ENCODE measurements around the gene DNM3. TPM values are rescaled to one million over a fixed set of nuclear protein-coding genes. Genes with fewer than 3 reads are reported as not detected.

The DNM3 gene
- total and polyA plus RNA-seq, 9 of the 15 experiments (the other 6 are each of a cell fraction or from before 2014, with no cell fraction given) = 0.08 to 0.36 (median 0.22) TPM; not detected in 1

DNA sequence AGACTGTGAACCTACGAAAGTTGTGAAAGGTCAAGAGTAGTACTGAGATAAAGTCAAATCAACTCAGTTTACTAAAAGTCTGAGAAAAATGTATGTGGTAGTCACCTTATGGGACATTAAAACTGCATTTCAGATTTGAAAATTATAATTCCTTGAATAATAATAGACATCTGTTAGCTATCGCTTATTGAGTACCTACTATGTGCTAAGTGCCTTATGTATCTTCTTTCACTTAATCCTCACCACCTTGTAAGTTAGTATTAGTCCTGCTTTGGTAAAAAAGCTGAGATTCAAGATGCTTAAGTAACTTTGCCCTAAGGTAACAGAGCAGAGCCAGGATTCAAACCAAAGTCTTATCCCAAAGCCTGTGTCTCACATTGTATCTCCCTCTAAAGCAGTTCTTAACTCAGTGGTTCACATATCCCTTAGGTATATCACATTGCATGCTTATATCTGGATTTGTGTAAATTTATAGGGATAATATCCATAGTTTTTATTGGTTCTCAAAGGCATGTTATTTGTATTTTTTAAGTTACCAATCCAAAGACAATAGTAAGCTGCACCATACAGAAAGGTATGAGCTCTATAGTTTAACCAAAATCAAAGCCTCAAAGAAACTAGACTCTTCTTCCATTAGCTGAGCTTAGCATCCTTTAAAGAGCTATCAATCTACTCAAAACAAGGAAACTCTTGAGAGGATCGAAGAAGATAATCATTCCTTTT is 601.7 kb downstream of the DNM3 start (continued):
- TF ChIP-seq ILK (tag; IDR thresholded peaks at IDR 0.05; ENCODE audit: borderline replicate concordance, low read depth) = no peak
- TF ChIP-seq, protein P1, sequence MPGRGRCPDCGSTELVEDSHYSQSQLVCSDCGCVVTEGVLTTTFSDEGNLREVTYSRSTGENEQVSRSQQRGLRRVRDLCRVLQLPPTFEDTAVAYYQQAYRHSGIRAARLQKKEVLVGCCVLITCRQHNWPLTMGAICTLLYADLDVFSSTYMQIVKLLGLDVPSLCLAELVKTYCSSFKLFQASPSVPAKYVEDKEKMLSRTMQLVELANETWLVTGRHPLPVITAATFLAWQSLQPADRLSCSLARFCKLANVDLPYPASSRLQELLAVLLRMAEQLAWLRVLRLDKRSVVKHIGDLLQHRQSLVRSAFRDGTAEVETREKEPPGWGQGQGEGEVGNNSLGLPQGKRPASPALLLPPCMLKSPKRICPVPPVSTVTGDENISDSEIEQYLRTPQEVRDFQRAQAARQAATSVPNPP (IDR thresholded peaks at IDR 0.05; ENCODE audit: borderline replicate concordance, insufficient read depth, insufficient read length) = no peak
- TF ChIP-seq HMG20A (CRISPR knock-in tag; conservative IDR thresholded peaks at IDR 0.05) = no peak
- no peak for TF ChIP-seq IRF2 (CRISPR knock-in tag; IDR thresholded peaks at IDR 0.05)
- TF ChIP-seq, protein P2, sequence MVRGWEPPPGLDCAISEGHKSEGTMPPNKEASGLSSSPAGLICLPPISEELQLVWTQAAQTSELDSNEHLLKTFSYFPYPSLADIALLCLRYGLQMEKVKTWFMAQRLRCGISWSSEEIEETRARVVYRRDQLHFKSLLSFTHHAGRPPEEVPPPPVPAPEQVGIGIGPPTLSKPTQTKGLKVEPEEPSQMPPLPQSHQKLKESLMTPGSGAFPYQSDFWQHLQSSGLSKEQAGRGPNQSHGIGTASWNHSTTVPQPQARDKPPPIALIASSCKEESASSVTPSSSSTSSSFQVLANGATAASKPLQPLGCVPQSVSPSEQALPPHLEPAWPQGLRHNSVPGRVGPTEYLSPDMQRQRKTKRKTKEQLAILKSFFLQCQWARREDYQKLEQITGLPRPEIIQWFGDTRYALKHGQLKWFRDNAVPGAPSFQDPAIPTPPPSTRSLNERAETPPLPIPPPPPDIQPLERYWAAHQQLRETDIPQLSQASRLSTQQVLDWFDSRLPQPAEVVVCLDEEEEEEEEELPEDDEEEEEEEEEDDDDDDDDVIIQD (CRISPR knock-in tag; IDR thresholded peaks at IDR 0.05) = no peak
- TF ChIP-seq, protein P3, sequence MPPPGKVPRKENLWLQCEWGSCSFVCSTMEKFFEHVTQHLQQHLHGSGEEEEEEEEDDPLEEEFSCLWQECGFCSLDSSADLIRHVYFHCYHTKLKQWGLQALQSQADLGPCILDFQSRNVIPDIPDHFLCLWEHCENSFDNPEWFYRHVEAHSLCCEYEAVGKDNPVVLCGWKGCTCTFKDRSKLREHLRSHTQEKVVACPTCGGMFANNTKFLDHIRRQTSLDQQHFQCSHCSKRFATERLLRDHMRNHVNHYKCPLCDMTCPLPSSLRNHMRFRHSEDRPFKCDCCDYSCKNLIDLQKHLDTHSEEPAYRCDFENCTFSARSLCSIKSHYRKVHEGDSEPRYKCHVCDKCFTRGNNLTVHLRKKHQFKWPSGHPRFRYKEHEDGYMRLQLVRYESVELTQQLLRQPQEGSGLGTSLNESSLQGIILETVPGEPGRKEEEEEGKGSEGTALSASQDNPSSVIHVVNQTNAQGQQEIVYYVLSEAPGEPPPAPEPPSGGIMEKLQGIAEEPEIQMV (tag; conservative IDR thresholded peaks at IDR 0.05; ENCODE audit: low read depth) = no peak
- no peak for TF ChIP-seq TGIF2 (CRISPR knock-in tag; IDR thresholded peaks at IDR 0.05)
- TF ChIP-seq SIRT6 (IDR thresholded peaks at IDR 0.05; ENCODE audit: low read depth, low read length) = no peak
- no peak for TF ChIP-seq RBM25 (IDR thresholded peaks at IDR 0.05; ENCODE audit: low read depth, low read length, severe bottlenecking)
- no peak for TF ChIP-seq RUNX1 (IDR thresholded peaks at IDR 0.05; ENCODE audit: low read depth)
- no peak for TF ChIP-seq ZNF253 (CRISPR knock-in tag; conservative IDR thresholded peaks at IDR 0.05)
- no peak for TF ChIP-seq CBX2 (IDR thresholded peaks at IDR 0.05; ENCODE audit: insufficient read depth, low read length, poor library complexity, severe bottlenecking)
- no peak for TF ChIP-seq ZNF121 (CRISPR knock-in tag; conservative IDR thresholded peaks at IDR 0.05)
- TF ChIP-seq, protein P4, sequence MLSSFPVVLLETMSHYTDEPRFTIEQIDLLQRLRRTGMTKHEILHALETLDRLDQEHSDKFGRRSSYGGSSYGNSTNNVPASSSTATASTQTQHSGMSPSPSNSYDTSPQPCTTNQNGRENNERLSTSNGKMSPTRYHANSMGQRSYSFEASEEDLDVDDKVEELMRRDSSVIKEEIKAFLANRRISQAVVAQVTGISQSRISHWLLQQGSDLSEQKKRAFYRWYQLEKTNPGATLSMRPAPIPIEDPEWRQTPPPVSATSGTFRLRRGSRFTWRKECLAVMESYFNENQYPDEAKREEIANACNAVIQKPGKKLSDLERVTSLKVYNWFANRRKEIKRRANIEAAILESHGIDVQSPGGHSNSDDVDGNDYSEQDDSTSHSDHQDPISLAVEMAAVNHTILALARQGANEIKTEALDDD (IDR thresholded peaks at IDR 0.05) = no peak
- 0 out of 2 replicates have a peak, but pooled peaks have one; percentile 8 for TF ChIP-seq HDAC2 (IDR thresholded peaks at IDR 0.05)
- no peak for TF ChIP-seq CTBP1 (IDR thresholded peaks at IDR 0.05; ENCODE audit: borderline replicate concordance)
- TF ChIP-seq BRCA1 (IDR thresholded peaks at IDR 0.05) = no peak
- no peak for TF ChIP-seq BRCA1 (CRISPR knock-in tag; IDR thresholded peaks at IDR 0.05)
- 0 out of 2 replicates have a peak, but pooled peaks have one; percentile 17 for TF ChIP-seq ZKSCAN8 (CRISPR knock-in tag; IDR thresholded peaks at IDR 0.05)
- no peak for TF ChIP-seq EGR1 (conservative IDR thresholded peaks at IDR 0.05)
